ENCODE measurements around the gene FOXM1.
"Not testable (repeated sequence)": the region's sequence is repeated elsewhere in the genome, so short reads cannot be mapped to it uniquely, and the experiment has no call there.

FOXM1 gene

GRCh38 chr12:2879853-2880252 lies 2.9 kb upstream of the FOXM1 start:
- no peak for DNase-seq

GRCh38 chr12:2877953-2878732 lies 1.2 kb upstream of the FOXM1 start:
- no peak for DNase-seq

GRCh38 chr12:2876431-2877046 lies 435 bp downstream of the FOXM1 start:
- DNase-seq, result peak; percentile 7

GRCh38 chr12:2868986-2869632 lies 7.9 kb downstream of the FOXM1 start:
- not testable (repeated sequence) for DNase-seq

GRCh38 chr12:2864198-2864597 lies 12.8 kb downstream of the FOXM1 start:
- no peak for DNase-seq

GRCh38 chr12:2863402-2863801 lies 13.6 kb downstream of the FOXM1 start:
- DNase-seq, result not testable (repeated sequence)

- DNase-seq, result no peak
These were observed 14.1 kb downstream of the FOXM1 start for GRCh38 chr12:2862876-2863275.

- no peak for DNase-seq
These were observed 16.8 kb downstream of the FOXM1 start for GRCh38 chr12:2860170-2860569.

- DNase-seq, result no peak
These were observed 18.0 kb downstream of the FOXM1 start for GRCh38 chr12:2858944-2859421.

- no peak for DNase-seq
These were observed 18.6 kb downstream of the FOXM1 start for GRCh38 chr12:2858334-2858733.

GRCh38 chr12:2857576-2857975 lies 19.4 kb downstream of the FOXM1 start:
- no peak for DNase-seq

GRCh38 chr12:2857021-2857431 lies 19.9 kb downstream of the FOXM1 start, which contains the start of gene TEX52:
Gene TEX52 (minus strand): TSS chr12:2857039. CDS start chr12:2857026, 13 bp downstream.
- DNase-seq, result no peak

GRCh38 chr12:2856051-2856450 lies 20.9 kb downstream of the FOXM1 start:
- DNase-seq, result no peak

GRCh38 chr12:2855546-2855945 lies 21.4 kb downstream of the FOXM1 start:
- no peak for DNase-seq

GRCh38 chr12:2854669-2855453 lies 22.1 kb downstream of the FOXM1 start:
- no peak for DNase-seq

GRCh38 chr12:2853626-2854025 lies 23.3 kb downstream of the FOXM1 start:
- DNase-seq, result peak; percentile 28

GRCh38 chr12:2851931-2852330 lies 25.0 kb downstream of the FOXM1 start:
- no peak for DNase-seq

- no peak for DNase-seq
These were observed 31.7 kb downstream of the FOXM1 start for GRCh38 chr12:2845280-2845679.

- no peak for DNase-seq
These were observed 32.2 kb downstream of the FOXM1 start for GRCh38 chr12:2844786-2845185.

GRCh38 chr12:2842948-2843347 lies 34.0 kb downstream of the FOXM1 start:
- no peak for DNase-seq

- no peak for DNase-seq
These were observed 35.8 kb downstream of the FOXM1 start for GRCh38 chr12:2841056-2841650.

GRCh38 chr12:2836574-2836973 lies 40.4 kb downstream of the FOXM1 start:
- DNase-seq, result no peak
